Activated naive CD4-positive, alpha-beta T cell treated with anti-CD3 and anti-CD28 coated beads, Interleukin-2, amount 50 U/mL, for 72 hours (primary cell): Measurements from ENCODE around the gene GRM5. TPM values are rescaled to one million over a fixed set of nuclear protein-coding genes. Genes with fewer than 3 reads are reported as not detected.

Experiments
- ATAC-seq, 2 donors: fragments of 150-1000 bp; cut with Tn5 transposase; 2 replicates each; pipeline ENCODE4 v1.10.0; 2021; ENCODE audit warnings: mild to moderate bottlenecking in 2 of 2, moderate library complexity in 2 of 2
- DNase-seq, 2 donors: peaks; one replicate each; pipeline ENCODE4 v3.0.0; 2021 to 2022; ENCODE audit warnings: low spot score in 2 of 2
- H3K27ac Mint-ChIP-seq, 2 donors: one replicate each; pipeline ENCODE4 v1.8.0; 2022; ENCODE audit warnings: mild to moderate bottlenecking in 2 of 2, mixed read lengths in 2 of 2
- H3K36me3 Mint-ChIP-seq, 2 donors: one replicate each; pipeline ENCODE4 v1.8.0; 2022; ENCODE audit warnings: mixed read lengths in 2 of 2
- H3K9me3 Mint-ChIP-seq, 2 donors: one replicate each; pipeline ENCODE4 v1.8.0; 2022; ENCODE audit warnings: mixed read lengths in 2 of 2
- total RNA-seq, 2 donors: library from RNA; stranded (reverse); gene quantifications; one replicate each; pipeline ENCODE4 v1.2.3, GENCODE V29; 2022

GRM5 gene
- total RNA-seq, 2 donors from 2014 or later, result not detected

- Mint-ChIP-seq H3K36me3 (peaks cover 3 to 4% of the 10 kb centered on the region in 2 donors), H3K9me3 (peaks cover 0 to 8% of the 10 kb centered on the region in 2 donors), H3K27ac (no peak overlapping the region)
- DNase-seq, result no peak
- ATAC-seq, result no peak
Measured at GRCh38 chr11:88529426-88529825, 536.4 kb downstream of the GRM5 start.

GRCh38 chr11:88523386-88524071, 542.3 kb downstream of the GRM5 start:
- DNase-seq, result no peak
- Mint-ChIP-seq H3K36me3 (peaks cover 0 to 4% of the 10 kb centered on the region in 2 donors), H3K27ac (no peak overlapping the region), H3K9me3 (peaks cover 0 to 6% of the 10 kb centered on the region in 2 donors)
- ATAC-seq, result no peak

- H3K9me3 Mint-ChIP-seq, result peaks cover 0 to 6% of the 10 kb centered on the region in 2 donors
- peaks cover 0 to 4% of the 10 kb centered on the region in 2 donors for H3K36me3 Mint-ChIP-seq
- ATAC-seq (no peak), DNase-seq (no peak)
- H3K27ac Mint-ChIP-seq, result no peak overlapping the region
Measured at GRCh38 chr11:88522624-88523385, 543.0 kb downstream of the GRM5 start.

GRCh38 chr11:88521799-88522201, 544.0 kb downstream of the GRM5 start:
- Mint-ChIP-seq H3K36me3 (no peaks in the 10 kb centered on the region), H3K27ac (no peak overlapping the region), H3K9me3 (no peaks in the 10 kb centered on the region)
- ATAC-seq (no peak), DNase-seq (no peak)

GRCh38 chr11:88521399-88521798, 544.4 kb downstream of the GRM5 start:
- Mint-ChIP-seq H3K36me3 (no peaks in the 10 kb centered on the region), H3K27ac (no peak overlapping the region), H3K9me3 (no peaks in the 10 kb centered on the region)
- no peak for ATAC-seq
- DNase-seq, result no peak

- DNase-seq (no peak), ATAC-seq (no peak)
- no peak overlapping the region for H3K27ac Mint-ChIP-seq
- H3K9me3 Mint-ChIP-seq, result no peaks in the 10 kb centered on the region
- no peaks in the 10 kb centered on the region for H3K36me3 Mint-ChIP-seq
Measured at GRCh38 chr11:88520391-88520790, 545.4 kb downstream of the GRM5 start.

GRCh38 chr11:88515002-88515401, 550.8 kb downstream of the GRM5 start:
- DNase-seq (no peak), ATAC-seq (no peak)
- Mint-ChIP-seq H3K36me3 (no peaks in the 10 kb centered on the region), H3K27ac (no peak overlapping the region), H3K9me3 (no peaks in the 10 kb centered on the region)

- Mint-ChIP-seq H3K27ac (no peak overlapping the region), H3K9me3 (no peaks in the 10 kb centered on the region), H3K36me3 (peaks cover 13 to 14% of the 10 kb centered on the region in 2 donors)
- no peak for ATAC-seq
- DNase-seq, result no peak
Measured at GRCh38 chr11:88511006-88511405, 554.8 kb downstream of the GRM5 start.

- H3K36me3 Mint-ChIP-seq, result peaks cover 13 to 14% of the 10 kb centered on the region in 2 donors
- DNase-seq (peak in 1 of 2 donors; percentile 40), ATAC-seq (peak; percentile 84 to 87)
- H3K9me3 Mint-ChIP-seq, result no peaks in the 10 kb centered on the region
- H3K27ac Mint-ChIP-seq, result no peak overlapping the region
Measured at GRCh38 chr11:88508759-88509581, 556.8 kb downstream of the GRM5 start.

GRCh38 chr11:88508418-88508758, 557.4 kb downstream of the GRM5 start:
- H3K36me3 Mint-ChIP-seq, result peaks cover 13 to 14% of the 10 kb centered on the region in 2 donors
- no peak overlapping the region for H3K27ac Mint-ChIP-seq
- peak in 1 of 2 donors; percentile 3 for DNase-seq
- no peaks in the 10 kb centered on the region for H3K9me3 Mint-ChIP-seq
- no peak for ATAC-seq

GRCh38 chr11:88507771-88508417, 557.9 kb downstream of the GRM5 start:
- DNase-seq (no peak), ATAC-seq (no peak)
- H3K27ac Mint-ChIP-seq, result no peak overlapping the region
- no peaks in the 10 kb centered on the region for H3K9me3 Mint-ChIP-seq
- H3K36me3 Mint-ChIP-seq, result peaks cover 13 to 14% of the 10 kb centered on the region in 2 donors

- Mint-ChIP-seq H3K9me3 (no peaks in the 10 kb centered on the region), H3K36me3 (no peaks in the 10 kb centered on the region), H3K27ac (no peak overlapping the region)
- no peak for DNase-seq
- no peak for ATAC-seq
Measured at GRCh38 chr11:88501541-88501940, 564.2 kb downstream of the GRM5 start.

GRCh38 chr11:88495836-88496235, 569.9 kb downstream of the GRM5 start:
- Mint-ChIP-seq H3K27ac (no peak overlapping the region), H3K36me3 (no peaks in the 10 kb centered on the region), H3K9me3 (no peaks in the 10 kb centered on the region)
- DNase-seq, result no peak
- no peak for ATAC-seq

GRCh38 chr11:88494848-88495247, 570.9 kb downstream of the GRM5 start:
- DNase-seq (no peak), ATAC-seq (no peak)
- no peak overlapping the region for H3K27ac Mint-ChIP-seq

GRCh38 chr11:88491674-88492073, 574.1 kb downstream of the GRM5 start:
- no peak for DNase-seq
- Mint-ChIP-seq H3K36me3 (no peaks in the 10 kb centered on the region), H3K9me3 (no peaks in the 10 kb centered on the region), H3K27ac (no peak overlapping the region)
- no peak for ATAC-seq

More at GRCh38 chr11:88494848-88495247, 570.9 kb downstream of the GRM5 start:
- no peaks in the 10 kb centered on the region for H3K36me3 Mint-ChIP-seq
- no peaks in the 10 kb centered on the region for H3K9me3 Mint-ChIP-seq

- Mint-ChIP-seq H3K9me3 (peaks cover 0 to 4% of the 10 kb centered on the region in 2 donors), H3K27ac (no peak overlapping the region), H3K36me3 (no peaks in the 10 kb centered on the region)
- ATAC-seq (no peak), DNase-seq (no peak)
Measured at GRCh38 chr11:88489030-88489429, 576.8 kb downstream of the GRM5 start.

- H3K27ac Mint-ChIP-seq, result no peak overlapping the region
- DNase-seq, result no peak
Measured at GRCh38 chr11:88487646-88488045, 578.1 kb downstream of the GRM5 start.

More at GRCh38 chr11:88487646-88488045, 578.1 kb downstream of the GRM5 start:
- ATAC-seq, result no peak
- Mint-ChIP-seq H3K36me3 (no peaks in the 10 kb centered on the region), H3K9me3 (peaks cover 0 to 4% of the 10 kb centered on the region in 2 donors)
